Fibroblast of peridontal ligament (primary cell): ENCODE data around the gene ACSF3.
A peak's percentile ranks its signal among the peaks of the same experiment; 100 is the strongest.
"Not testable (repeated sequence)": the region's sequence is repeated elsewhere in the genome, so short reads cannot be mapped to it uniquely, and the experiment has no call there.

Source experiments
- DNase-seq: peaks from one replicate; pipeline ENCODE4 v3.0.0-alpha.2; 2010; ENCODE audit errors: extremely low read depth

Gene ACSF3

GRCh38 chr16:89073346-89074071, 20.1 kb upstream of the ACSF3 start:
- DNase-seq = no peak

DNA sequence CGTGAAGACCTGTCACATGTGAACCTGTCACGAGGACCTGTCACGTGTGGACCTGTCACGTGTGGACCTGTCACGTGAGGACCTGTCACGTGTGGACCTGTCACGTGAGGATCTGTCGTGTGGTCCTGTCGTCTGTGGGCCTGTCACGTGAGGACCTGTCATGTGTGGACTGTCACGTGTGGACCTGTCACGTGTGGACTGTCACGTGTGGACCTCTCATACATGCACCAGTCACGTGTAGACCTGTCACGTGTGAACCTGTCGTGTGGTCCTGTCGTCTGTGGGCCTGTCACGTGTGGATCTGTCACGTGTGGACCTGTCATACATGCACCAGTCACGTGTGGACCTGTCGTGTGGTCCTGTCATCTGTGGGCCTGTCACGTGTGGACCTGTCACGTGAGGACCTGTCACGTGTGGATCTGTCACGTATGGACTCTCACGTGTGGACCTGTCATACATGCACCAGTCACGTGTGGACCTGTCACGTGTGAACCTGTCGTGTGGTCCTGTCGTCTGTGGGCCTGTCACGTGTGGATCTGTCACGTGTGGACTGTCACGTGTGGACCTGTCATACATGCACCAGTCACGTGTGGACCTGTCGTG, 19.5 kb upstream of the ACSF3 start:
- DNase-seq = not testable (repeated sequence)

DNA sequence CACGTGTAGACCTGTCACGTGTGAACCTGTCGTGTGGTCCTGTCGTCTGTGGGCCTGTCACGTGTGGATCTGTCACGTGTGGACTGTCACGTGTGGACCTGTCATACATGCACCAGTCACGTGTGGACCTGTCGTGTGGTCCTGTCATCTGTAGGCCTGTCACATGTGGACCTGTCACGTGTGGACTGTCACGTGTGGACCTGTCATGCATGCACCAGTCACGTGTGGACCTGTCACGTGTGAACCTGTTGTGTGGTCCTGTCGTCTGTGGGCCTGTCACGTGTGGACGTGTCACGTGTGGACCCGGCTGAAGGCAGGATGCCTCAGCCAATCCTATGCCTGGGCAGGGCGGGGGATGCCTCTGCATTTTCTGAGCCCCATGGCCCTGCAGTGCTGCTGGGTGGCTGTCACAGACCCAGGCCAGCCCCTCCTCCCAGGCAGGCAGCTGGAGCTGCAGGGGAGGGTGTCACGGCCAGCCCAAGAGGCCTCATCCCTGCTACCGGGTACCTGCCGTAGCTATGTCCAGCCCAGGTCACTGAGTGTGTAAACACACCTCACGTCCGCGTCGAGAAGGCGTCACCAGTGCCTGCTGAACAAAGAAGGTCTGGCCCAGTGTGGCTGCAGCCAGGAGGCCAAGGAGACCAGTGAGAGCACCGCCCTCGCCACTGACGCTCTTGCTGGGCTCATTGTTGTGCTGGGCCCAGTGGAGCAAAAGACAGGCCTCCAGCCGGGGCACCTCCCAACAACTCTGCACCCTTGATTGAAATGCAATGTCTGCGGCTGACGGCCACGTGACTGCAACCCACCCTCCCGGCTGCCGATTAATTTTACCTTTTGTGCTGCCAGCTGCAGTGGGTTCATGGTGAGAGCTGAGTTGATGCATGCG, 18.6 kb upstream of the ACSF3 start:
- no peak for DNase-seq

DNA sequence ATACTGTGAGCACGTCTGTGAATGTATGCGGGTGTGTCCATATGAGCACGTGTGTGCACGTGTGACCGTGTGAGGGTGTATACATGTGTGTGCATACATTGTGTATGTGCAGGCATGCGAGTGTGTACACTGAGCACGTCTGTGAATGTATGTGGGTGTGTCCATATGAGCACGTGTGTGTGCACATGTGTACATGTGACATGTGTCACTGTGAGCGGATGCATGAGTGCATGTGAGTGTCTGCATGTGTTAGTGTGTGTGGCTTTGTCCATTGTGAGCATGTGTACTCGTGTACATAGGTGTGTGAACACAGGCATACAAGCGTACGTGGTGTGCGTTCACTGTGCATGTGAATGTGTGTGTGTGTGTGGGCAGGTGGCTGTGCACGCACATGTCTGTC, 17.5 kb upstream of the ACSF3 start:
- DNase-seq = no peak

DNA sequence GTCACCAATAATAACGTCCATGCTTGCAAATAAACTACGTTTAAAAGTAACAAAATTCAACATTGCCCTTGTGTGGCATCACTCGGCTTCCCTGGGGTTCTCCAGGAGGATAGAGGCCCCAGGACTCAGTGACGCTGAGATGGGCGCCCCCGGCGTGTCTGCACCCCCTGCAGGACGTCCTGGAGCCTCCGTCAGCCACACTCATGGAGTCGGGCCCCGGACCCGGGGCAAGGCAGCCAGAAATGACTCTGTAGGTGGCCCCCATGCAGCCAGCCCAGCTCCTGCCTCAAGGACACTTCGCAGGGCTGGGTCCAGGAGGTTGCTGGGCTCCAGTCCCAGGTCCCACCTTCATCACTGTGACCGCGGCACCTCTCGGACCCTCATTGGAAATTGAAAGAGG, 16.6 kb upstream of the ACSF3 start:
- no peak for DNase-seq

DNA sequence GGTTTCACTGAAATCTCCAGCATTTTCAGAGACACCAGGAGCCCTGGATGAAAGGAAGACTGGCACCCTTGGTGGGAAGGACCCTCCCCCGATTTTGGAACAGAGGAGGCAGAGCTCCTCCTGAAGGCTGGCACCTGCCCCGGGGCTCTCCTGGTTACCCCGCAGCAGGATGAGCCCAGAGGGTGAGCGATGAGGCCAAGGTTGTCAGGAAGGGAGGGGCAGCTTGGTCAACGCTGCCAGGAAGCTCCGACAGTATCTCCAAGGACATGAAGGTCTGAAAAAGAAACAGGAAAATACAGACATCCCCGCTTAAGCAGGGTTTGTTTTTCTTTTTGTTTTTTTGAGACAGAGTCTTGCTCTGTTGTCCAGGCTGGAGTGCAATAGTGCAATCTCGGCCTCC, 15.5 kb upstream of the ACSF3 start:
- DNase-seq = no peak

DNA sequence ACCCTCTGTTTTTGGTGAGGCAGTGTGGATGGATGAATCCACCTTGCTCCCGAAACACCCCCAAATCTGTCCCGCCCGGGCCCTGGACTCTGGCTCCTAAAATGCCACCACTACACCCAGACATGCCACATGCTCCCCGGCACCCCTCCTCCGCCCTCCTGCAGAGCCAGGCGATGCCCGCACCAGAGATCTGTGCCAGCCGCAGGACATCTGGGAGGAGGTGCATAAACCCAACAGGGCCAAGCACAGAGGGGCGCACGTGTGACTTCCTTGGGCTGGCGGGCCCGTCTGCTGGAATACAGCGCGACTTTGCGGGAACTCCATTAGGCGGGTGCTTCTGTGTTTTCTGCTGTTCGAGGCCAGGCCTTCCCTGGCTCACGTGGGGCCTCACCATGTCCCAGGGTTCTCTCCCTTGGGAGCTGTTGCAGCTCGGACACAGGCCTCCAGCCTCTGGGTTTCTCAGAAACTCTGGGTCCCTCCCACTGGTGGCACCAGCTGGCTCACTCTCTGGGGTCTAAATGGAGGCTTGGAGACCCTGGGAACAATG, 14.1 kb upstream of the ACSF3 start:
- DNase-seq = no peak

DNA sequence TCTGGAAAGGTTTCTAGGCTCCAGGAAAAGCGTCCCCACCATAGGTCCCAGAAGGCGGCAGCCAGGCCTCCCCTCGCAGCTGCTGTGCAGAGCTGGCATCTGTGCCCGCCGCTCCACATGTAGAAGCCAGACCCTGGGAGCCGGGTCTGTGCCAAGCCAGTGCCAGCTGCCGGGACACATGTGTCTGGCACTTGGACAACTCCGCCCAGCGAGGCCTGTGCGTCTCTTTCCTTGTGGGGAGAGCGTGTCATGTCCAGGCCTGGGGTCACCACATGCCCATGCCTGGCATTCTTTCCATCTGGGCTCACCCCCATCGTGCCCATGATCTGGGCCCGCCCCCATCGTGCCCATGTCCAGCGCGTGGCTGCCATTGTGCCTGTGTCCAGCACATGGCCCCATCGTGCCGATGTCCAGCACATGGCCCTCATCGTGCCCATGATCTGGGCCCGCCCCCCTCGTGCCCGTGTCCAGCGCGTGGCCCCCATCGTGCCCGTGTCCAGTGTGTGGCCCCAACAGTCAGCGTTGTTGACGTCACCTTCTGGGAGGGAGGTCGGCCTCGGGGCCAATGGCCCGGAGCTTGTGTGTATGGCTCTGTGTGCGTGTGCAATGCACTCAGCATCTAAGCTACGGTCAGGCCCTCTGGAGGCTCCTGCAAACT, 13.3 kb upstream of the ACSF3 start:
- no peak for DNase-seq

- no peak for DNase-seq
These were observed 12.1 kb upstream of the ACSF3 start for GRCh38 chr16:89081556-89081955.

GRCh38 chr16:89084411-89084810, 9.2 kb upstream of the ACSF3 start:
- DNase-seq = no peak

- no peak for DNase-seq
These were observed 8.6 kb upstream of the ACSF3 start for GRCh38 chr16:89084814-89085612.

DNA sequence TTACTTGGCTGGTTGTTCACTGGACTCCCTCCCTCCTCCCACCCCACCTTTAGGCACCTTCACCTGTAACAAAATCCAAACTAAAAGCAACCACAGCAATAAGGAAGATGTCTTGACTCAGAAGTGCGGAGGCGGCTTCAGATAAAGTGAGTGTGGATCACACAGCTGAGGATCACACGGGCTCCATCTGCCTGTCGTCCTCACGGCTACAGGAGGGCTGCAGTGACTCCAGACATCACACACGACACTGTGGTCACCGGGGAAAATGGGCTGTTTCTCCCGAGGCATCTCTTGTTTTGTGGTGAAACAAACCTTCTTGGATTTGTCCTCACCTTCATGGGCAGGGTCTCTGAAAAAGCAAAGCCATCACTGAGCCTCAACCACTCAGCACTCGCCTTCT, 7.9 kb upstream of the ACSF3 start:
- DNase-seq = no peak

DNA sequence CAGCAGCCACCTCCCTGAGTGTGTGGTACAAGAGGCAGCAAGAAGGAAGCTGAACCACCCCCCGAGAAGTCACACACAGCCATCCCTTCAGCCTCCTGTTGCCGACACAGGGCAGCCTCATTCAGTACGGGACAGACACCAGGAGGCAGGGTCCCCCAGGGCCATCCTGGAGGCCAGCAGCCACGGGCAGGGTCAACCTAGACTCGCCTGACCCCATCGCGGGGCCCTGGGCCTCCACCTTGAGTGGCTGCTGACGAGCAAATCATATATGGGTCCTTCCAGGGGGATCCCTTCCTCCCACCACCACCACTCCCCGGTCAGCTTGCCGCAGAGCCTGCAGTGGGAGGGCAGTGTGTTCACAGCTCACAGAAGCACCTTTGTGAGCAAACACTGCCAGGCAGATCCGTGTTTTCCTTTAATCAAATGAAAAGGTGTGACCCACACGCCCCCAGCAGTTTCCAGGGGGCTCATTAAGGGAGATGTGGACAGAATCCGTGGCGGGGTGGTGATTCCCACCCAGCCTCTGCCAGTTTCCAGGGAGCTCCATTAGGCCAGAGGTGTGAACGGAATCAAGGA, 5.6 kb upstream of the ACSF3 start:
- no peak for DNase-seq

DNA sequence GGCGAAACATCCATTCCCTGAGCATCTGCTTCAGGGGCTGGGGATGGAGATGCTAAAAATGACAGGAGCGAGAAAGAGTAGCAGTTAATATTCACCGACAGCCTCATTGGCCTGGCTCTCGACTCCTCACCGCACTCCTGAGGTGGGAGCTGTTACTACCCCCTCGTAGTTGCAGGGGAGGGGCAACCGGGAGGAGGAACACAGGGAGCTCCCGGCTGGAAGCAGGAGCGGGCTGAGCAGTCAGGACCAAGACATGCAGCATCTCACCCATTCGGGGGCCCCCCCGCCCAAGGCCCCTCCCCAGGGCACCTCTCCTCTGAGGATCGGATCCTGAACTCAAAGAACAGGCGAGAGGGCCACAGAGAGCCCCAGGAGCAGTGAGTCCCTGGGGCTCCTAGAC, 4.5 kb upstream of the ACSF3 start:
- no peak for DNase-seq

DNA sequence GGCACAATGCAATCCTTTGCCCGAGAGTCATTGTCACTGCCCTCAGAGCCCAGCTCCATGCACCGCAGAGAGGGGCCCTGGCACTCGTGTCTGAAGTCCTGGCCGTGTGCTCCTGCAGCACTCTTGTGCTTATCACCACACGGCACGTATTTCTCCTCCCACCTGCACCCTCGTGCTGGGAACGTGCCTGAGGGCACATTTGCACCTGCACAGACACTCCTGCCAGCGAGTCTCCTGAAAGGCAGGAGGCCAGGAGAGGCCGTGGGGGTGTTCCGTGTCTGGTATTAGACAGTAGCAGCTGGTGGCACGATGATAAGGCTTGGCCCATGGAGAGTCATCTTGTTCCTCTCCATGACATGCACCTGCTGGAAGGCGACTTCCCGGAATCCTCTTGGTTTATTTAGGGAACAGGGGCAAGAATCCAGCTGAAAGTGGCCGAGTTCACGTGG, 3.4 kb upstream of the ACSF3 start:
- no peak for DNase-seq

GRCh38 chr16:89090669-89091426, 2.8 kb upstream of the ACSF3 start:
- no peak for DNase-seq

DNA sequence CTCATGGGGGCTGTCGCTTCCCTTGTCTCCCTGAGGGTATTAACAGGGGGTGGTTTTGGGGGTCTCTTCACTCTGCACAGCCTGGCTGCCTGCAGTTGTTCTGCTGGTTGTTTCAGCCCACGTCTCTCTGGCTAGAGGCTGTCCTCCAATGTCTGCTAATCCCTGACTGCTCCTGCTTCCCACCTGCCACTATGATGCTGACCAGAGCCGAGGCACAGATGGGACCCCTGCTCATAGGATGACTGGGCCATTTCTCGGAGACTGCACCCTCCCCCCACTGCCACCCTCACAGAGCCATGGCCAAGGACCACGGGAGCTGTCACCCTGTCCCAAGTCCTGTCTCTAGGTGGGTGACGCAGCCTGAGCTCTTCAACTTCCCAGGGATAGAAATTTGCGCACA, 1.6 kb upstream of the ACSF3 start:
- DNase-seq = no peak

- DNase-seq = not testable (repeated sequence)
These were observed 425 bp upstream of the ACSF3 start for GRCh38 chr16:89093252-89093601.

DNA sequence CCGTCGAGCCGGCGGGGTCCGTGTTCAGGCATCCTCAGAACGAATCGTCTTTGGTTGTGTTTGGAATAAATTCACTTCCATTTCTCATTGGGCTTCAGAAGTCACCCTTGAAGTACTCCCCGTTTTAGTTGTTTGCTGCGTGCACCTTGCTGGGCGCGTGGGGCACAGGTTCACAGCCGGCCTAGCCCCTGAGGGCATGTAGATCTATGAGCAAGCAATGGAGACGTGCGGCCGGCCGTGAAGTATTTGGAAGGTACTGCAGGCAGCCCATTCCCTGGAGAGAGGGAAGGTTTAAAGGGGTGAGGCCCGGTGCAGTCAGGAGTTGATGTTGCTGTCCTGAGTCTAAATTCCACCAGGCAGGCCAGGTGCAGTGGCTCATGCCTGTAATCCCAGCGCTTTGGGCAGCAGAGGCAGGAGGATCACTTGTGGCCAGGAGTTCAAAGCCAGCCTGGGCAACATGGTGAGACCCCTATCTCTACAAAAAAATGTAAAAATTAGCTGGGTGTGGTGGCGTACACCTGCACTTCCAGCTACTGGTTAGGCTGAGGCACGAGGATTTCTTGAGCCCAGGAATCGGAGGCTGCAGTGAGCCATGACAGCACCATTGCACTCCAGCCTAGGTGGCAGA, 714 bp downstream of the ACSF3 start:
- DNase-seq = peak; percentile 5

GRCh38 chr16:89094880-89095258, 1.2 kb downstream of the ACSF3 start:
- no peak for DNase-seq
